Measurements from ENCODE around the gene SPTSSB.

- TF ChIP-seq CTCF (IDR thresholded peaks at IDR 0.05) (no peak), POLR2A (IDR thresholded peaks at IDR 0.05) (no peak)
Measured at GRCh38 chr3:161400650-161401049, 29.3 kb upstream of the SPTSSB start.
